K562 (cell line): Measurements from ENCODE around the gene TOMM70. TPM values are rescaled to one million over a fixed set of nuclear protein-coding genes. Genes with fewer than 3 reads are reported as not detected.

Experiments used
- ATAC-seq: fragments of 200-7000 bp; cut with Tn5 transposase; 3 replicates; pipeline ENCODE4 v1.9.1; 2020; ENCODE audit warnings: moderate library complexity
- BruUV-seq: library from RNA; stranded (reverse); fragments of 400-500 nt; replicated peaks from 2 replicates; lab custom pipeline; 2021; lab: Mats Ljungman, UMichigan
- CTCF ChIA-PET: fragments of 300-600 bp; formaldehyde crosslinking; extraction: SDS; loops from one replicate; lab custom pipeline; 2021; ENCODE audit warnings: low intra/inter-chr PET ratio; lab: Yijun Ruan, JAX
- POLR2A ChIA-PET: fragments of 300-600, 350-650 bp; sonication (Branson Sonifier 250); formaldehyde crosslinking; extraction: SDS; loops from one replicate; lab custom pipeline; 2021; ENCODE audit warnings: antibody characterized with exemption, inconsistent platforms; lab: Yijun Ruan, JAX
- DNase-seq, 4 experiments: peaks; one replicate each; pipeline versions ENCODE4 v3.0.0 to v3.0.0-alpha.2; 2011 to 2018; ENCODE audit warnings: low spot score in 3 of 4, mixed read lengths in 3 of 4; ENCODE audit errors: extremely low read depth in 1 of 4
- FAIRE-seq: peaks from 2 replicates; lab custom pipeline; 2011; peaks lifted over from hg19 to GRCh38; lab: Jason Lieb, UNC
- H2AFZ ChIP-seq: 2 replicates; pipeline ENCODE4 v1.6.0; 2011; ENCODE audit warnings: low read depth, low read length, control low read depth, inconsistent platforms
- H3K27ac ChIP-seq: fragments of 200-600 bp; 3 replicates; pipeline ENCODE4 v1.8.0; 2011; ENCODE audit warnings: low read depth, mild to moderate bottlenecking, control low read depth, inconsistent platforms, low read length, moderate library complexity, mixed read lengths; ENCODE audit errors: extremely low read depth
- H3K27me3 ChIP-seq, 2 experiments: fragments of 300-600 bp in 1 of 2; 2 replicates in 1 of 2; 3 replicates in 1 of 2; pipeline versions ENCODE4 v1.6.0 to v1.8.0; 2011; ENCODE audit warnings: inconsistent platforms in 2 of 2, low read length in 2 of 2, mild to moderate bottlenecking in 1 of 2, mixed read lengths in 1 of 2, moderate library complexity in 1 of 2; ENCODE audit not compliant: control insufficient read depth in 2 of 2, insufficient read depth in 2 of 2
- H3K36me3 ChIP-seq: fragments of 300-600 bp; 3 replicates; pipeline ENCODE4 v1.8.0; 2011; ENCODE audit warnings: mild to moderate bottlenecking, low read length, inconsistent platforms; ENCODE audit not compliant: control insufficient read depth, insufficient read depth
- H3K4me1 ChIP-seq, 2 experiments: fragments of 200-600 bp in 1 of 2; replicated peaks in 1 of 2; 2 replicates in 1 of 2; 3 replicates in 1 of 2; pipeline versions ENCODE4 v1.5.1 to v1.8.0; 2011; ENCODE audit warnings: inconsistent platforms in 2 of 2, low read length in 2 of 2, mild to moderate bottlenecking in 1 of 2, mixed read lengths in 1 of 2, moderate library complexity in 1 of 2; ENCODE audit not compliant: control insufficient read depth in 2 of 2, insufficient read depth in 2 of 2
- H3K4me2 ChIP-seq: 2 replicates; pipeline ENCODE4 v1.6.1; 2011; ENCODE audit warnings: low read length, control low read depth, inconsistent platforms, mixed read lengths; ENCODE audit not compliant: insufficient read depth
- H3K4me3 ChIP-seq: fragments of 200-600 bp; sonication (generic), shearing (Covaris generic); 2 replicates; pipeline ENCODE4 v1.5.1; 2016; ENCODE audit warnings: control low read depth, inconsistent platforms
- H3K79me2 ChIP-seq: fragments of 200-600 bp; 3 replicates; pipeline ENCODE4 v1.8.0; 2011; ENCODE audit warnings: low read length, inconsistent platforms; ENCODE audit not compliant: control insufficient read depth, insufficient read depth
- H3K9ac ChIP-seq, 2 experiments: 2 replicates each; pipeline versions ENCODE4 v1.6.0 to v1.6.1; 2011; ENCODE audit warnings: low read depth in 2 of 2, low read length in 2 of 2, control low read depth in 1 of 2, inconsistent platforms in 1 of 2, mild to moderate bottlenecking in 1 of 2, mixed read lengths in 1 of 2; ENCODE audit not compliant: insufficient read depth in 1 of 2
- H3K9me1 ChIP-seq: one replicate; pipeline ENCODE4 v1.6.0; 2011; ENCODE audit warnings: inconsistent platforms, mild to moderate bottlenecking, low read length, moderate library complexity; ENCODE audit not compliant: control insufficient read depth, insufficient read depth
- H3K9me3 ChIP-seq: replicated peaks from 2 replicates; pipeline ENCODE4 v1.5.1; 2011; ENCODE audit warnings: low read depth, low read length, inconsistent platforms; ENCODE audit not compliant: control insufficient read depth, insufficient read depth
- H4K20me1 ChIP-seq: replicated peaks from 2 replicates; pipeline ENCODE4 v1.6.1; 2011; ENCODE audit warnings: low read length, inconsistent platforms, mixed read lengths; ENCODE audit not compliant: control insufficient read depth, insufficient read depth
- ARNT ChIP-seq, 2 experiments: fragments of 450-650 bp; IDR thresholded peaks; 2 replicates each; pipeline ENCODE4 v1.6.1; 2016; ENCODE audit warnings: mild to moderate bottlenecking in 1 of 2
- CBFB ChIP-seq: sonication (generic); formaldehyde crosslinking; IDR thresholded peaks from 2 replicates; pipeline ENCODE4 v1.4.0; 2020; ENCODE audit warnings: mild to moderate bottlenecking, missing genetic modification reagents
- KLF10 ChIP-seq: fragments of 250-450 bp; sonication (Bioruptor Pico); IDR thresholded peaks from 2 replicates; pipeline ENCODE4 v1.6.1; 2021; ENCODE audit warnings: matching md5 sums
- MBD2 ChIP-seq: sonication (generic); IDR thresholded peaks from 2 replicates; pipeline ENCODE4 v1.6.1; 2016; ENCODE audit warnings: low read depth, borderline replicate concordance
- MED1 ChIP-seq: sonication (generic); formaldehyde crosslinking; IDR thresholded peaks from 2 replicates; pipeline ENCODE4 v1.8.1; 2023; ENCODE audit warnings: missing genetic modification reagents, borderline replicate concordance
- POLR2A ChIP-seq: fragments of 450-650 bp; conservative IDR thresholded peaks from 2 replicates; pipeline ENCODE4 v1.6.1; 2016
- TAF9B ChIP-seq: fragments of 450-650 bp; IDR thresholded peaks from 2 replicates; pipeline ENCODE4 v1.6.1; 2018; ENCODE audit warnings: mild to moderate bottlenecking; ENCODE audit not compliant: partially characterized antibody
- THRAP3 ChIP-seq: fragments of 450-650 bp; IDR thresholded peaks from 2 replicates; pipeline ENCODE4 v1.6.1; 2016; ENCODE audit warnings: mild to moderate bottlenecking, inconsistent platforms, borderline replicate concordance
- ZNF165 ChIP-seq: fragments of 250-450 bp; sonication (Bioruptor Pico); IDR thresholded peaks from 2 replicates; pipeline ENCODE4 v1.4.0; 2020; ENCODE audit warnings: borderline replicate concordance
- ZNF586 ChIP-seq: fragments of 450-650 bp; formaldehyde crosslinking; conservative IDR thresholded peaks from 2 replicates; pipeline ENCODE4 v1.4.0; 2020; ENCODE audit warnings: mild to moderate bottlenecking, moderate library complexity
- WGBS: fragments of 100-300 bp; shearing (Covaris generic); methylation state at CpG from one replicate; pipeline ENCODE4 v1.1.6; 2016; ENCODE audit warnings: low coverage, mixed read lengths; ENCODE audit not compliant: insufficient coverage; ENCODE audit errors: missing lambda C conversion rate; 5-methylcytosine and 5-hydroxymethylcytosine counted together
- in situ Hi-C: fragments of 300-500 bp; cut with MboI; formaldehyde crosslinking; loops from 4 replicates; pipeline ENCODE4 v1.15.0; 2018; ENCODE audit warnings: inconsistent platforms, mixed read lengths
- intact Hi-C: fragments of 100-400 bp; cut with micrococcal nuclease; formaldehyde crosslinking; loops from 2 replicates; pipeline ENCODE4 v1.14.2; 2022
- polyA plus RNA-seq, 8 experiments: library from polyadenylated mRNA; depleted of rRNA in 4 of 8; stranded (reverse) in 5 of 8; unstranded in 3 of 8; fragments of >200 nt; fragmentation: Nextera tagmentation in 2 of 8; fragmentation: Illumina TruSeq in 1 of 8; extraction: Ambion mirVana in 2 of 8; extraction: Trizol in 1 of 8; gene quantifications; 2 replicates each; pipeline versions ENCODE4 v1.2.1 to v1.2.3, GENCODE V29; 2011 to 2014; ENCODE audit warnings: inconsistent platforms in 1 of 8, missing spikeins in 1 of 8
- total RNA-seq, 7 experiments: library from RNA; depleted of rRNA in 6 of 7; stranded (reverse); fragments of >200 nt in 6 of 7; fragmentation: Illumina TruSeq in 2 of 7; extraction: Trizol in 2 of 7; gene quantifications; 2 replicates each; pipeline versions ENCODE4 v1.2.1 to v1.2.3, GENCODE V29; 2011 to 2021; ENCODE audit warnings: low replicate concordance in 1 of 7
- TF ChIP-seq, protein P1 (sequence below): fragments of 450-650 bp; IDR thresholded peaks from 2 replicates; pipeline ENCODE4 v1.6.1; 2016; ENCODE audit warnings: antibody characterized with exemption
- TF ChIP-seq, protein P2 (sequence below): sonication (generic); formaldehyde crosslinking; IDR thresholded peaks from 2 replicates; pipeline ENCODE4 v1.8.1; 2023; ENCODE audit warnings: mild to moderate bottlenecking, missing genetic modification reagents

Gene TOMM70
- total and polyA plus RNA-seq, 9 of the 15 experiments (the other 6 are each of a cell fraction or from before 2014, with no cell fraction given), result 17.5 to 75.6 (median 54.9) TPM

DNA sequence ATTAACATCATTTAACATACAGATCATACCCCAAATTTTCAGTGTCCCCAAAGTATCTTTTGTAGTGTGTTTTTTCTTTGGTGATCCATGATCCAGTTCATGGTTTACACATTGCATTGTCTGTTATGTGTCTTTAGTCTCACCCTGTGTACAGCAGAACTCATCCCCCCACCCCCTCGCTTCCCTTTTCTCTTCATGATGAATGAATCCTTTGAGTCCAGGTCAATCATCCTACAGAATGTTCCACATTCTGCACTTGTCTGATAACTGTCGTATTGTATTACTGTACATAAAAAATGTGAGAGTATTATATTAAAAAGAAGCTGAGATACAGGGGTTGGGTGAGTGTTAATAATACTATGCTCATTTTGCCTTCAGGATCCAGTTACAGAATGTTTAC, 80.9 kb downstream of the TOMM70 start:
- no peak for FAIRE-seq
- no peak for TF ChIP-seq TAF9B
- TF ChIP-seq, protein P1, sequence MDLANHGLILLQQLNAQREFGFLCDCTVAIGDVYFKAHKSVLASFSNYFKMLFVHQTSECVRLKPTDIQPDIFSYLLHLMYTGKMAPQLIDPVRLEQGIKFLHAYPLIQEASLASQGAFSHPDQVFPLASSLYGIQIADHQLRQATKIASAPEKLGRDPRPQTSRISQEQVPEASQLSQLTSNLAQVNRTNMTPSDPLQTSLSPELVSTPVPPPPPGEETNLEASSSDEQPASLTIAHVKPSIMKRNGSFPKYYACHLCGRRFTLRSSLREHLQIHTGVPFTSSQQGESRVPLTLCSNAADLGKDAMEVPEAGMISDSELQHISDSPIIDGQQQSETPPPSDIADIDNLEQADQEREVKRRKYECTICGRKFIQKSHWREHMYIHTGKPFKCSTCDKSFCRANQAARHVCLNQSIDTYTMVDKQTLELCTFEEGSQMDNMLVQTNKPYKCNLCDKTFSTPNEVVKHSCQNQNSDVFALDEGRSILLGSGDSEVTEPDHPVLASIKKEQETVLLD, result no peak
- TF ChIP-seq, protein P2, sequence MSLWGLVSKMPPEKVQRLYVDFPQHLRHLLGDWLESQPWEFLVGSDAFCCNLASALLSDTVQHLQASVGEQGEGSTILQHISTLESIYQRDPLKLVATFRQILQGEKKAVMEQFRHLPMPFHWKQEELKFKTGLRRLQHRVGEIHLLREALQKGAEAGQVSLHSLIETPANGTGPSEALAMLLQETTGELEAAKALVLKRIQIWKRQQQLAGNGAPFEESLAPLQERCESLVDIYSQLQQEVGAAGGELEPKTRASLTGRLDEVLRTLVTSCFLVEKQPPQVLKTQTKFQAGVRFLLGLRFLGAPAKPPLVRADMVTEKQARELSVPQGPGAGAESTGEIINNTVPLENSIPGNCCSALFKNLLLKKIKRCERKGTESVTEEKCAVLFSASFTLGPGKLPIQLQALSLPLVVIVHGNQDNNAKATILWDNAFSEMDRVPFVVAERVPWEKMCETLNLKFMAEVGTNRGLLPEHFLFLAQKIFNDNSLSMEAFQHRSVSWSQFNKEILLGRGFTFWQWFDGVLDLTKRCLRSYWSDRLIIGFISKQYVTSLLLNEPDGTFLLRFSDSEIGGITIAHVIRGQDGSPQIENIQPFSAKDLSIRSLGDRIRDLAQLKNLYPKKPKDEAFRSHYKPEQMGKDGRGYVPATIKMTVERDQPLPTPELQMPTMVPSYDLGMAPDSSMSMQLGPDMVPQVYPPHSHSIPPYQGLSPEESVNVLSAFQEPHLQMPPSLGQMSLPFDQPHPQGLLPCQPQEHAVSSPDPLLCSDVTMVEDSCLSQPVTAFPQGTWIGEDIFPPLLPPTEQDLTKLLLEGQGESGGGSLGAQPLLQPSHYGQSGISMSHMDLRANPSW, result no peak
- no peak for TF ChIP-seq ZNF165 (CRISPR knock-in tag)
- no peak for TF ChIP-seq ARNT (IDR thresholded peaks at IDR 0.05)
- no peak for TF ChIP-seq POLR2A
- no peak for TF ChIP-seq KLF10 (CRISPR knock-in tag)
- TF ChIP-seq ZNF586, result no peak
- no peak for TF ChIP-seq CBFB
- no peak for TF ChIP-seq MED1 (CRISPR knock-in tag)
- TF ChIP-seq THRAP3, result no peak
- no peak for TF ChIP-seq MBD2
- TF ChIP-seq, all 486 proteins: peak for 0
- Histone ChIP-seq H3K4me2 (no peak overlapping the region), H3K36me3 (peaks cover 56% of the 10 kb centered on the region; the same call in 2 of the 3 replicates), H3K9me3 (no peaks in the 10 kb centered on the region), H3K27me3 (no peaks in the 10 kb centered on the region), H3K79me2 (no peaks in the 10 kb centered on the region), H3K9ac (no peak overlapping the region), H3K4me1 (no peaks in the 10 kb centered on the region; a peak in 1 of 5 replicates), H2AFZ (no peak overlapping the region), H3K27ac (no peak overlapping the region), H3K9me1 (no peaks in the 10 kb centered on the region), H4K20me1 (no peaks in the 10 kb centered on the region), H3K4me3 (no peak overlapping the region)
- 84% methylated on average over 2 of the region's 2 CpGs for WGBS
- DNase-seq (no peak), ATAC-seq (no peak)
- intact Hi-C loops, result loop anchor here (5.0 kb wide), 2 partner anchors 62 to 142 kb away; no protein-coding TSS in a partner anchor
- BruUV-seq, result no TSS peak
- CTCF ChIA-PET, result no interaction called here
- in situ Hi-C loops, result loop anchor here (10.0 kb wide), 1 partner anchor 275 kb away; no protein-coding TSS in a partner anchor
- POLR2A ChIA-PET, result no interaction called here
